GM23248 (cell line): ENCODE results near the gene RER1.

Source experiments
- EZH2 ChIP-seq: fragments of 200-600 bp; sonication (generic); IDR thresholded peaks from 2 replicates; pipeline ENCODE4 v1.6.1; 2018; ENCODE audit warnings: antibody characterized with exemption, mild to moderate bottlenecking; ENCODE audit not compliant: insufficient read depth, poor library complexity, severe bottlenecking
- EZH2phosphoT487 ChIP-seq: fragments of 200-600 bp; sonication (generic); IDR thresholded peaks from 2 replicates; pipeline ENCODE4 v1.6.1; 2018; ENCODE audit warnings: antibody characterized with exemption, moderate library complexity, mild to moderate bottlenecking, low read depth; ENCODE audit not compliant: insufficient read depth

- TF ChIP-seq EZH2 (no peak), EZH2phosphoT487 (no peak)
Measured at GRCh38 chr1:2400950-2401649, 9.5 kb downstream of the RER1 start.
